Measurements from ENCODE around the gene TRIM24.

Gene TRIM24

DNA sequence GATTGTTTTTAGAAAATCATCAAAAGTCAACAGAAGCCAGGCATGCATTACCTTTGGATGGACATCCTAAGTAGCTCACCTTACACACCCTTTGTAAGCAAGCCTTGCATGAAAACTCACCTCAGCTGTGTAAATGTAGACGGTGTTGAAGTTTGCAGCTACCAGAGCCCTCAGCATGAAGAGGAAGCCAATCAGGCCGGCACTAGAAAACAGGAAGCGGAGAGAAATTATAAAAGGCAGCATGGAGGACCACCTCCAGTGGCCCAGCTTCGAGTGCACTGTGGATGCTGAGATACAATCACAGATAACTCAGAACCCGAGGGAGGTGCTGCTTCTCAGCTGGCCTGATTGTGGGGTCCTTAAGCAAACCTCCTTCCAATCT lies 165.8 kb downstream of the TRIM24 start:
- no peak for DNase-seq (ENCODE audit: low read depth)

DNA sequence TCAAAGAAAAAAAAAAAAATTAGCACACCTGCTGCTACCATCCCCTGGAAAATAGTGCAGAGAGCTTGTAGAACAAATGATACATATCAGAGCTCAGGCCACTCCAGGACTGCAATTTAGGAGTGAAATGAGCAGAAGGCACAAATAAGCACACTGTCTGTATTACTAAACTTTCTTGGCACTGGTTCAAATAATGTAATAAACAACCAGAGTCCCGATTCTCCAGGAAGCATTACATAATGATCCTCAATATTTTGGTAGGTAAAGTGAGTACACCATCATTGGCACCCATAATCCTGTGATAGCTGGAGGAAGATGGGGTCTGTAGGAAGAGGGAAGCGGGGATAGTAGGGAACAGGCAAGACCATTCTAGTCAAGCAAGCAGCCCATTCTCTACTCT lies 166.8 kb downstream of the TRIM24 start:
- no peak for DNase-seq (ENCODE audit: low read depth)

GRCh38 chr7:138627361-138627760 lies 167.3 kb downstream of the TRIM24 start:
- DNase-seq (ENCODE audit: low read depth), result no peak

DNA sequence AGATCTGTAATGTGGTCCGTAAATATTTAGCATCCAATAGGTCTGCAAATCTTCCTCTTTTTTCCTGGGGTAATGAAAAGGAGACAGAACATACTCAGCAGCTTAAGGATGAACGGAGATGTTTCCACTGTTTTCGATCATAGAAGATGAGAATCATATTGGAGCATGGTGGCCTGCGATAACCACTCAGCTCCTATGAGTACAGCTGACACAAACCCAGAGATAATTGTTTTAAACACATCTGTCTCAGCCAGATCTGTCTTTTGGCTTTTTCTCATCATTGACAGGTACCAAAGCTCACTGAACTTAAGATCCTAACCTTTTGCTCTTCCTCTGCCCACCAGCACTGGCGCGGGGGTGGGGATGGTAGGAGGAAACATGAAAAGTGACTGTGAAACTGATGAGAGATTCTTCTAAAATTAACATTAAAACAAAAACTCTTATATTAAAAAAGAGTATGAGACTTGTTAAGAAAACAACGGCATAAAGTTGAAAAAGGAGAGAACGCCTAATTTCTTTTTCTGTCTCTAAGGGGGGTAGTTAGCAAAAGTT lies 170.1 kb downstream of the TRIM24 start:
- DNase-seq (ENCODE audit: low read depth), result no peak

DNA sequence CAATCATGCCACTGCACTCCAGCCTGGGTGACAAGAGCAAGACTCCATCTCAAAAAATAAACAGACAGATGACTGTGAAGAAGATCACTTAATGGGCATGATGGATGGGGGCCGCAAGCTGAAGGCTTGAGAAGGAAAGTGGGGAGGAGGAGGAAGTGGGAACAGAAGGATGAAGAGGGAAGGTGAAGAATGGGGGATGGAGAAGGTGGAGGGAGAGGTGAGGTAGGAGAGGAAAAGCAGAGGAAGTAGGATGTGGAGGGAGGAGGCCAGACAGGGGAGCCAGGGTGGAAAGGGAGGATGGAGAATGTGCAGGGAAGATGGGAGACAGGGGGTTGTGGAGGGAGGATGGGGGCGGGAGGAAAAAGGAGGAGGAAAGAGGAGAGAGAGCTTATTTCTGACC lies 172.3 kb downstream of the TRIM24 start:
- DNase-seq (ENCODE audit: low read depth), result no peak

- no peak for DNase-seq (ENCODE audit: low read depth)
These were observed 173.0 kb downstream of the TRIM24 start for GRCh38 chr7:138632826-138633602.
